GM12892 (cell line): ENCODE data around the gene SYNPR.

Source experiments
- POLR2A ChIP-seq: IDR thresholded peaks from 2 replicates; pipeline ENCODE4 v1.6.1; 2011; ENCODE audit warnings: low read depth, low read length, control low read depth
- POLR2AphosphoS5 ChIP-seq: IDR thresholded peaks from 2 replicates; pipeline ENCODE4 v1.6.1; 2011; ENCODE audit warnings: low read depth, low read length, control low read depth
- TAF1 ChIP-seq: IDR thresholded peaks from 2 replicates; pipeline ENCODE4 v1.6.1; 2011; ENCODE audit warnings: low read depth, mild to moderate bottlenecking, control low read depth, low read length, borderline replicate concordance

DNA sequence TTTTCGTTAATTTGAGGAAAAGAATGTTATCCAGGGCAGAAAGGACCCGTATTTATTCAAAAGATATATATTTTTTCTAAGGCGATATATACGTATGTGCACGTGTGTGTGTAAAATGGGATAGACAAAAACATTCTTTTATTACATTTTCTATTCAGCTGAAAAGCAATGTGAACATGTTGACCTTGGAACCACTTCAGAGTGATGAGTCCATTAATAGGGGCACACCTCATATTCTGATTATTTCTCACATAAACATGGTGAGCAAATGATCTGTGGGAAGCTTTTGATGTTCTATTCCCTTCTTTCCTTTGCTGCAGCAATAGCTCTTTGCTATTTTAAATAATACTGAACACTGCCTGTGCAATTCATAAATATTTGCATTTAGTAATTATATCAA lies 87.6 kb downstream of the SYNPR start:
- TF ChIP-seq TAF1 (no peak), POLR2AphosphoS5 (no peak), POLR2A (no peak)
